Stimulated activated CD8-positive, alpha-beta memory T cell treated with anti-CD3 and anti-CD28 coated beads, Interleukin-4, amount 100 ng/mL, for 1 hour (primary cell): ENCODE results near the gene SLC35G3.
"Not testable (repeated sequence)": the region's sequence is repeated elsewhere in the genome, so short reads cannot be mapped to it uniquely, and the experiment has no call there.

ENCODE experiments used
- DNase-seq, 2 donors: peaks; one replicate each; pipeline ENCODE4 v3.0.0-alpha.2; 2020; ENCODE audit warnings: low read depth in 2 of 2, low spot score in 1 of 2

The SLC35G3 gene

DNA sequence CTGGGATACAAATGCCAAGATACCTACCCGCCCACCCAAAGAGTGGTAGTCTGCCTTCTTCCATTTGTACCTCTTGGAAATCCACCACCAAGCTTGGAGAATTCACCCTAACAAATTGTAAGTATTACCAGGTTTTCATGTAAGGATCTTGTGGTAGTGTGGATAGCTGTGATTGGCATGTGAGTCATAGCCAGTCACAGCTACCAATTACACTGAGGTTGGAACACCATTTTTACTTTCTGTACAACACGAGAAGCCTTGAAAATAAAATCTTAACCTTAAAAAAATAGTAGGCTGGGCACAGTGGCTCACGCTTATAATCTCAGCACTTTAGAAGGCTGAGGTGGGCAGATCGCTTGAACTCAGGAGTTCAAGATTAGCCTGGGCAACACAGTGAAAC is 18.5 kb upstream of the SLC35G3 start:
- DNase-seq, result no peak

DNA sequence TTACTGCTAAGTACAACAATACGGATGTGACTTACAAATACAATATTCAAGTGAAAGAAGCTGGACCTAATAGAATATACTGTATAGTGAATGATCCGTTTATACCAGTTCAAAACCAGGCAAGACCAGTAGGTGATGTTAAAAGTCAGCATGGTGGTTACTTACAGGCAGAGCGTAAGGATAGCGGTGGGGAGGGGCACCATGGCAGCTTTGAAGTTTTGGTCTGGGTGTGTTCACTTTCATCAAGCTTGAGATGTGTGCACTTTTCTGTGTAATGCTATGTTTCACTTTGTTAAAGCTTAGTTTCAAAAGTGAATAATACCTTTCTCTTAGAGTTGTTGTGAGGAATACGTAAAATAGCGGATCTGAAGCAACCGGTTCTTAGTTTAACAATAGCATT is 16.5 kb upstream of the SLC35G3 start:
- no peak for DNase-seq

DNA sequence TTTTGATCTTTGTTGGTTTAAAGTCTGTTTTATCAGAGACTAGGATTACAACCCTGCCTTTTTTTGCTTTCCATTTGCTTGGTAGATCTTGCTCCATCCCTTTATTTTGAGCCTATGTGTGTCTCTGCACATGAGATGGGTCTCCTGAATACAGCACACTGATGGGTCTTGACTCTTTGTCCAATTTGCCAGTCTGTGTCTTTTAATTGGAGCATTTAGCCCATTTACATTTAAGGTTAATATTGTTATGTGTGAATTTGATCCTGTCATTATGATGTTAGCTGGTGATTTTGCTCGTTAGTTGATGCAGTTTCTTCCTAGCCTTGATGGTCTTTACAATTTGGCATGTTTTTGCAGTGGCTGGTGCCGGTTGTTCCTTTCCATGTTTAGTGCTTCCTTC is 8.4 kb upstream of the SLC35G3 start:
- not testable (repeated sequence) for DNase-seq

DNA sequence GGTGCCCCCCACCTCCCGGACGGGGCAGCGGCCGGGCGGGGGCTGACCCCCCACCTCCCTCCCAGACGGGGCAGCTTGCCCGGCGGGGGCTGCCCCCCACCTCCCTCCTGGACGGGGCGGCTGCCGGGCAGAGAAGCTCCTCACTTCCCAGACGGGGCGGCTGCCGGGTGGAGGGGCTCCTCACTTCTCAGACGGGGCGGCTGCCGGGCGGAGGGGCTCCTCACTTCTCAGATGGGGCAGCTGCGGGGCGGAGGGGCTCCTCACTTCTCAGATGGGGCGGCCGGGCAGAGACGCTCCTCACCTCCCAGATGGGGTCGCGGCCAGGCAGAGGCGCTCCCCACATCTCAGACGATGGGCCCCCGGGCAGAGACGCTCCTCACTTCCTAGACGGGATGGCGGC is 869 bp upstream of the SLC35G3 start:
- DNase-seq, result not testable (repeated sequence)

DNA sequence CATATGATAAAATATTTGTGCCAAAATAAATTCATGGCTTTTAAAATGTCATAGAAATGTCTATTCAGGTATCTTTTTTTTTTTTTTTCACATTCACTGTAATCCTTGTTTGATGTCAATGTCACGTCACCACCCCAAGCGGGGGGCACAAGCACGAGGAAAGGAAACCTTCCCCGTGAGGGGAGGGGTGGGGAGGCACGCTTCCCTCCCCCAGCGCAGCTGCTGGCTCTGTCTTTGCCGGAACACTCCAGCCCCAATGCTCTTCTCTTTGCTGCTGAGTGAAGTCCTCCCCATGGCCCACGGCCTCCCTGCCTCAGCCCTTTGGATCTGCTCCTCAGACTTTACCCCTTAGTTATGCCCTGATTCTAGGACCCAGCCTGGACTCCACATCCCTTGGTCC is 1.5 kb downstream of the SLC35G3 start:
- no peak for DNase-seq

DNA sequence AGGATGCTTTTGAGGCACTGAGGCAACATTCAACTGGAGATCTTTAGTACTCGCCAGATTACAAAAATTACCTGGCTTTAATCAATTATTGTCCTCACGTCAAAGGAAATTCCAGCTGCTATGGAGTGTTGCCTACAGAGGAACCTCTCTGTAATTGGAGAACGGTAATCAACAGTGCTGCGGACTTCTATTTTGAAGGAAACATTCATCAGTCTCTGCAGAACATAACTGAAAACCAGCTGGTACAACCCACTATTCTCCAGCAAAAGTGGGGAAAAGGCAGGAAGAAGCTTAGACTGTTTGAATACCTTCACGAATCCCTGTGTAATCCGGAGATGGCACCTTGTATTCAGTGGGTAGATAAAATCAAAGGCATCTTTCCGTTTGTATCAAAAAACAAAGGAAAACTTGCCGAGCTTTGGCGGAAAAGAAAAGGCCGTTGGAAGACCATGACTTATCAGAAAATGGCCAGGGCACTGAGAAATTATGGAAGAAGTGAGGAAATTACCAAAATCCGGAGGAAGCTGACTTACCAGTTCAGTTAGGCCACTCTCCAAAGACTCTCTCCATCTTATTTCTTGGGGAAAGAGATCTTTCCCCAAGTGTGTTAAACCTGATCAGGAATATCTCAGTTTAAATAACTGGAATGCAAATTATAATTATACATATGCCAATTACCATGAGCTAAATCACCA is 3.0 kb downstream of the SLC35G3 start:
- DNase-seq, result no peak

DNA sequence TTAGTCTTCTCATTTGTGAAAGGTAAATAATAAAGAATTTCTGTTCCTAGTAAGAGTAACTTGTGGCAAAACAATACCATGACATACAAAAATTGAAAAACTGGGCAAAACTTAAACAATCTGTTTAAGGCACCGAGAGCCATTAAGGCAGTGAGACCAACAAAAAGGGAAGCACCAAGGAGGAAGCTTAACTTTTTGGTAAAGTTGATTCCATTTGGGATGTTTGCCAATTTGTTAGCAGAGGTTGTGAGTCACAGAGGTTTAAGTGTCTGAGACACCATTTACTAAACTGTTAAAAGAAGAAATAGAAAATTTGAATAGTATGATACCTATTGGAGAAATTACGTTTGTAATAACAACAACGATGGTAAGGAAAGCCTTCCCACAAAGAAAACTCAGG is 4.9 kb downstream of the SLC35G3 start:
- no peak for DNase-seq

DNA sequence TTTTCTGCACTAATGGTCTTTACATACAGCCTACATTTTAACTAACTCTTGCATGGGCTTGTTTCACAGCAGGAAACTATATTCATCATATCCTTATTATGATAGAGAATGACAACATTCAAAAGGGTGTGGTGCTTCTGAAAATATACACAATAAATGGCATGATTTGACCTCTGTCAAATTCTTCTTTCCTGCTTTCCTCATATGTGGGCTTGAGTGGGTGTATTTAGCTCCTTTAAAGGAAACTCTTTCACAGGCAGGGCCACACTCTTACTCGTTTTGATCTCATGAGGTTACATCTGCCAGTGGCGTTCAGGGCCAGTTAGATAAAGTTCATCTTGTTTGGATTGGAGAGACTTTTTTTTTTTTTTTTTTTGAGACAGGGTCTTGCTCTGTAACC is 6.1 kb downstream of the SLC35G3 start:
- DNase-seq, result no peak

DNA sequence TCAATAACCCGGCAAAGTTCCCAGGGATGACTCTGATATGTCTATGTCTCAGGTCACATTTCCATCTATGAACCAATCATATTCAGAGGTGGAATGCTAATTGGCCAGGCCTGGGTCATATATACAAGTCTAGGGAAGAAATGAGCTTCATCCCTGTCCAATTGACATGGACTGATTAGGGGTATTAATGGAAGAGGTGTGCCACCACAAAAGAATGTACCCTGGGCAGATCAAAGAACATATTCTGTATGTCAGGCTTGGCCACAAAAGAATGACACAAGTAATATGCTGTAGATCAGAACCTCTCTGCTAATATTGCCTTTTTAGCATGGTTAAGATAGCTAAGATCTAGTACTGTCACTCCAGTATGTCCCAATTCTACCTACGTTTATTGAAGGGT is 6.7 kb downstream of the SLC35G3 start:
- no peak for DNase-seq

DNA sequence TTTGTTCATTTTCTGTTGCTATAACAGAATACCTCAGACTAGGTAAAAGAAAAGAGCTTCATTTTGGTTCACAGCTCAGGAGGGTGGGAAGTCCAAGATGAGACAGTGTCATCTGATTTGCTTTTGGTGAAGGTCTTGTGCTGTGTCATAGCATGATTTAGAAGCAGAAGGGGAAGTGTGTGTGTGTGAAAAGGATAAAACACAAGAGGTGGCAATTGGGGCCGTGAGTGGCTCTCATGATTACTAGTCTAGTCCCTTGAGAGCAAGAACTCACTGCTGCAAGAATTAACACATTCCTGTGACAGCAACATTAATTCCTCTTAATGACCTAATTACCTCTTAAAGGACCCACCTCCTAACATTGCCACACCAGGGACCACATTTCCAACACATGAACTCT is 8.3 kb downstream of the SLC35G3 start:
- no peak for DNase-seq

DNA sequence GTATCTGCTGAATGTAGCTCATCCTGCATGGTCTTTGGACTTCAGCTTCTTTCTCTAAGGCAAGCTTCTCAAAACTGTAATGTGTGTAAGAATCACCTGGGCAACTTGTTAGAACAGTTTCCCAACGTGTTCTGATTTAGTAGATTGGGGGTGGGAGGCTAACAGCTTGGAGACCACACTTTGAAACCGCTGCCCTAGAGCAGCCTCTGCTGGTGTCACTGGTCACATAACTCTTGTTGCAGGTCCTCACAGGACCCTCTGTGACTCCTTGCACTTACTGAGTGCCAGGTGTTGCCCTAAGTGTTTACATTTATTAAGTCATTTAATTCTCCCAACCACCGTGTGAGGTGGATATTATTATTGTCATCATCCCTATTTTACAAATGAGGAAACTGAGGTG is 9.9 kb downstream of the SLC35G3 start:
- no peak for DNase-seq

DNA sequence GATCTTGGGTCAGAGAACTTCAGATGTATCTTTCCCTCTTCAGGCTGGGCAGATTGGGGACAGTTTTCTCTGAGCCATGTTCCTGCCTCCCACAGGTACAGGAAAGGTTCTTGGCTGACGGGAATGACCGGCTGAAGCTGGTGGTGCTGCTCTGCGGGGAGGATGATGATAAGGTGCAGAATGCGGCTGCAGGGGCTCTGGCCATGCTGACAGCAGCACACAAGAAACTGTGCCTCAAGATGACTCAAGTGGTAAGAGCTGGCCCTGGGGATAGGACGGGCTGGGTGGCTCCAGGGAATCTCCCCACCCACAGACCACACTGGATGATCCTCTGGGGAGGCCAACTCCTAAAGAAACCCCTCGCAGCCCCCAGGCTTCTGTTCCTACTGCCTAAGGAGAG is 10.9 kb downstream of the SLC35G3 start:
- DNase-seq, result no peak

DNA sequence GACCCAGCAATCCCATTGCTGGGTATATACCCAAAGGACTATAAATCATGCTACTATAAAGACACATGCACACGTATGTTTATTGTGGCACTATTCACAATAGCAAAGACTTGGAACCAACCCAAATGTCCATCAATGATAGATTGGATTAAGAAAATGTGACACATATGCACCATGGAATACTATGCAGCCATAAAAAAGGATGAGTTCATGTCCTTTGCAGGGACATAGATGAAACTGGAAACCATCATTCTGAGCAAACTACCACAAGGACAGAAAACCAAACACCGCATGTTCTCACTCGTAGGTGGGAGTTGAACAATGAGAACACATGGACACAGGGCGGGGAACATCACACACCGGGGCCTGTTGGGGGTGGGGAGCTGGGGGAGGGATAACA is 14.8 kb downstream of the SLC35G3 start:
- DNase-seq, result not testable (repeated sequence)

DNA sequence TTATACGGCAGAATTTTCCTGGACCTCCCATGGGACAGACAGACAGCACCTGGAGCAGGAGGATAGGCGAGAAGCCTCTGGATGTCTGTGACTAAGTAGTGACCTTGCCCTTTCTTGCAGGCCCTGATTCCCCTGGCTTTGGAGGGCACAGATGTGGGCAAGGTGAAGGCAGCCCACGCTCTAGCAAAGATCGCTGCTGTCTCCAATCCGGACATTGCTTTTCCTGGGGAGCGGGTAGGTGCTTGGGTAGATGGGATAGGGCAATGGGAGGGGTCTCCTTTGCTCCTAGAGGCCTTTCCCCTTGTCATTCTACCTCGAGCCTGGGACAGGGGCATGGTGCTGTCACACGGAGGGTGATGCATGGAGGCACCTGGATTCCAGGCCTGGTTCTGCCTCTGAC is 17.3 kb downstream of the SLC35G3 start:
- no peak for DNase-seq

DNA sequence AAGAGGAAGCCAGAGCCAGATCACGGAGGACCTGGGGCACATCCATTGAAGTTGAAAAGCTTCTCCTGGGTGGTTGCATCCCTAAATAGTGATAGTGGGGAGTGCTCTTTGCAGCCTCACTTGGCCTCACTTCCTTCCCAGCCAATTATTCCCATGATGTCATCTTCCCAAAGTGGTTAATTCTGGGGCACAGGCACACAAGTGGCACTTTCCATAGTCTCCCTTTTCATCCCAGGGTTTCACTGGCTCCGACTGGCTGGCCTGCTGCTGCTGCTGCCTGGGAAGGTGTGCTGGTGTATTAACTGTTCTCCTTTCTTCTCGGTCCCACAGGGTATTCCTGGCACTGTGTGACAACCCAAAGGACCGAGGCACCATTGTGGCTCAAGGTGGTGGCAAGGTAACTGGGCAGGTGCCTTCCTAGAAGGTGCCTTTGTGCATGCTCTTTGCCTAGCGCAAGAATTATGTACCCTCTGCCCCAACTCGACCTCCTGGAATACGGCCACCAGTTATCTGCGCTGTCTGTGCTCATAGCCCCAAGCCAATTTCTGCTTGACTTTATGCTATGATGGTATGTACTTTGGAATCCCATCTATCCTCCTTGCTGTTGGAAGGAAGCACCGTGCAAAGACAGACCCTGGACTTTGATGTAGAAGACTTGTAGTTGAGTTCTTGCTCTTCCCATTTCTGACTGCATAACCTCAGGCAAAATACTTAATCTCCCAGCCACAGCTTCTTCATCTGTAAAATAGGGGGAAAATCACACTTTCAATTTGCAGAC is 18.4 kb downstream of the SLC35G3 start:
- DNase-seq, result no peak

DNA sequence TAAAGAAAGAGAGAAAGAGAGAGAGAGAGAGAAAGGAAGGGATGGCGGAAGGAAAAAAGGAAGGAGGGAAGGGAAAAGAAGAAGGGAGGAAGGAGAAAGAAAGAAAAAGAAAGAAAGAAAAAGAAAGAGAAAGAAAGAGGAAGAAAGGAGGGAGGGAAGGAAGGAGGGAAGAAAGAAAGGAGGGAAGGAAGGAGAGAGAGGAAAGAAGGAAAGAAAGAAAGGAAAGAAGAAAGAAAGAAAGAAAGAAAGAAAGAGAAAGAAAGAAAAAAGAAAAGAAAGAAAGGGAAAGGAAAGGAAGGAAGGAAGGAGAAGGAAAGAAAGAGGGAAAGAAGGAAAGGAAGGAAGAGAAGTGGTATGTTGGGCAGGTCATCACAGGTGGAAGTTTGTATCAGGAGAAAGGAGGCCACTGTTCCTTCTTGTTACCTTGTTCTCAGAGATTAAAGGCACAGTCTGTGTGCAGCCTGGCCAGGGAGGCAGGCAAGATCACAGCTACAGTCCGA is 19.3 kb downstream of the SLC35G3 start:
- DNase-seq, result no peak

DNA sequence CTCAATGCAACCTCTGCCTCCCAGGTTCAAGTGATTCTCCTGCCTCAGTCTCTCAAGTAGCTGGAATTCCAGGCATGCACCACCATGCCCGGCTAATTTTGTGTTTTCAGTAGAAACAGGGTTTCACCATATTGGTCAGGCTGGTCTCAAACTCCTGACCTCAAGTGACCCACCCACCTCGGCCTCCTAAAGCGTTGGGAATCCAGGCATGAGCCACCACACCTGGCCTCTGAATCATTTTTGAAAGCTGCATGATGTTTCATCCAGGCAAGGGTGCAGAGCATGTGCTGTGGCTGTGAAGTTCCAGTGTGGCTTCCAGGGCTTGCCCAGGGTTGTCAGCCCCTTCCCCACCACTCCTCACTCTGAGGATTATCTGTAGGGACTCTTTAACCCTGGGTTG is 21.9 kb downstream of the SLC35G3 start:
- not testable (repeated sequence) for DNase-seq

DNA sequence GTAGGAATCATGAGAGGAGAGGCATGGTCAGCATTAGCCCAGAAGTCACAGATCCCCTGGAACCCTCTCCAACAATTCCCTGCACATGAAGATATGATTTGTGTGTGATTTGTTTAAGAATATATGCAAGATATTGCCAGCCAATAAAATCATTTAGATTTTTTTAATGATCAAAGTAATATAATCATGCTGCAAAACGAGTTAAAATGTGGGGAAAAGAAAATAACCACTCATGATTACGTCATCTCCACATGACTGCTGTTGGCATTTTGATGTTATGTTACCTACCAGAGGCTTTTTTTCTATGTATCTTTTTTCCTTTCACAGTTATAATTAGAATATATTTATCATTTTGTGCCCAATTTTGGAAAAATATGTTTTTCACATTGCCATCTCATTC is 22.4 kb downstream of the SLC35G3 start:
- no peak for DNase-seq

DNA sequence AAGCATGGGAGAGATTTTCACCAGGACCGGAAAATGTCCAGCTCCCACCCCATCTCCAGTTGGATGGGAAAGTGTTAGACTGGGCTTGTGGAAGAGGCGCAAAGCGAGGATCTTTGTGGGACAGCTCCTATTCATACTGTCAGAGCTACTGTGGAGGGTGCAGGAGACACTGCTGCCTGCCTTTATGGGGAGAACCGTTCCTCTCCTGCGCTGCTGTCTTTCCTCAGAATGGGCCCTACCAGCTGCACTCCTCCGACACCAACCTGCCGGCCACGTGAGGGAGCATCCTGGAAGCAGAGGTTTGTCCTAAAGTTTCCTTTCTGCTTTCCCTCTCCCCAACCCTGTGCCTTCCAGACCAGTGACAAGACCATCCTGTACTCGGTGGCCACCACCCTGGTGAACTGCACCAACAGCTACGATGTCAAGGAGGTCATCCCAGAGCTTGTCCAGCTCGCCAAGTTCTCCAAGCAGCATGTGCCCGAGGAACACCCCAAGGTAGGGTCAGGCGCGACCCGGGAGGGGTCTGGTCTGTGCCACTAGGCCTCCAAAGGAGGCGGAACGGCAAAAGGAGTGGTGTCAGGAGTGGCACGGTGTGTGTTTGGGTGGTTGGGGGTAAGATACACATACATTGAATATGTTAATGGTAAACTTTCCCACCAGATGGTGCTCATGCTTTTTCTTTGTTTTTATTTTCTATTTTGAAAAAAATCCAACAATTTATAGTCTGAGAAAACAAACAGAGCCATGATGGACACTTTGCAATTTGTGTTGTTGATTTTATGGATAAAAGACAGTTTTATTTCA is 23.0 kb downstream of the SLC35G3 start:
- DNase-seq, result no peak

DNA sequence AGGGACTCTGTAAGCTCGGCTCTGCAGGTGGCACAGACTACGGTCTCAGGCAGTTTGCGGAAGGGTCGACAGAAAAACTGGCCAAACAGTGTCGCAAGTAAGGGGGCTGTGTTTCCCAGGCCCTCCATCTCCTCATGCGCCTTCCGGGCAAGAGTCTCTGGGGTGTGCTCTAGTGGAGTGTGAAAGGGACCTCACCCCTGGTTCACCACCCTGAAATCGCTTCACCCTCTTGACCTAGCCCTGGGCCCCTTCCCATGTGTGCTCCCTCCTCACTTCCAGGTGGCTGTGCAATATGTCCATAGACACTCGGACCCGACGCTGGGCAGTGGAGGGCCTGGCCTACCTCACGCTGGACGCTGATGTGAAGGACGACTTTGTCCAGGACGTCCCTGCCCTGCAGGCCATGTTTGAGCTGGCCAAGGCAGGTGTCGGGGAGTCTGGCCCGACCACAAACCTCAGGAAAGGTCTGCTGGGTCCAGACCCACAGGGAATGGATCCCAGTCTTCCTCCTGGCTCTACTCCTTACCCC is 24.3 kb downstream of the SLC35G3 start:
- DNase-seq, result no peak

DNA sequence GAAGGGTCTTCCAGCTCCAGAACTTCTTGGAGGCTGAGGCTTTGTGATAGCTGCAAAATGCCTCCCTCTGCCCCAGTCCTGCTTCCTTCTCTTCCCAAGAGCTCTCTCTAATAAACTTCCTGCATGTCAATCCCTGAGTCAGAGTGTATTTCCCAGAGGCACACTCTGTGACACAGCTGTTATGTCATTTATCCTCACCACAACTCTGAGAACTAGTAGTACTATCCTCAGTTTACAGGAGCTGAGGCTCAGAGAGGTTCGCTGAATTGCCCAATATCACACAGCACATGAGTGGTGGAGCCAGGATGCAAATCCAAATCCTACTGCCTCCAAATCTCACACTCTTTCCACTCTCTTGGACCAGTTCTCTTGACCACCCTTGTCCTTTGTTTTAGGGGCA is 26.5 kb downstream of the SLC35G3 start:
- DNase-seq, result no peak

DNA sequence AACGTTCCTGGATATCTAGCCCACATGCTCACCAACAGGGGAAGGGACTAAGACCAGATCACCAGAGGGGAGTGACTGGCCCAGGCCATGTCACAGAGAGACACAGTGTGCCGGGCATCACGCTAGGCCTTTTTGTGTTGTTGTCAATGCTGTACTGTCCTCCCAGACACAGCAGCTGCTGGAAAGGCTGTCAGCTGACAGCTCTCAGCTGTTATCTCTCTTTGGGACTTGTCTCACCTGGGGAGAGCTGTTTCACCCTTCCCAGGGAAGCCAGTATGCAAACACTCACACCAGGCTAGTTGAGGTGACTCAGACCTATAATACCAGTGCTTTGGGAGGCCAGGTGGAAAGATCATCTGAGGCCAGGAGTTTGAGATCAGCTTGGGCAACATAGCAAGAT is 27.1 kb downstream of the SLC35G3 start:
- DNase-seq, result no peak
